GM12874 (cell line): ENCODE results near the gene GPN2.

Experiments used
- CTCF ChIP-seq: IDR thresholded peaks from 2 replicates; pipeline ENCODE4 v1.5.1; 2011; ENCODE audit warnings: low read depth, mild to moderate bottlenecking, control low read depth, low read length, moderate library complexity; ENCODE audit not compliant: insufficient read depth

GPN2 gene

GRCh38 chr1:26897351-26897750 lies 7.3 kb upstream of the GPN2 start:
- no peak for TF ChIP-seq CTCF

- no peak for TF ChIP-seq CTCF
These were observed 4.2 kb upstream of the GPN2 start for GRCh38 chr1:26894263-26894662.

GRCh38 chr1:26890467-26890796 lies 349 bp upstream of the GPN2 start:
- TF ChIP-seq CTCF, result no peak

GRCh38 chr1:26888231-26888630 lies 1.9 kb downstream of the GPN2 start:
- TF ChIP-seq CTCF, result no peak

GRCh38 chr1:26887125-26887524 lies 3.0 kb downstream of the GPN2 start:
- no peak; the same call in 1 of the 2 replicates for TF ChIP-seq CTCF

- no peak for TF ChIP-seq CTCF
These were observed 7.2 kb downstream of the GPN2 start for GRCh38 chr1:26882696-26883463.

GRCh38 chr1:26879793-26880192 lies 10.3 kb downstream of the GPN2 start:
- TF ChIP-seq CTCF, result no peak
